WTC11 (cell line): ENCODE data around the gene SLPI. TPM values are rescaled to one million over a fixed set of nuclear protein-coding genes. Genes with fewer than 3 reads are reported as not detected.

ENCODE experiments used
- ATAC-seq: fragments of 200-7000 bp; cut with Tn5 transposase; 2 replicates; pipeline ENCODE4 v1.10.0; 2021; ENCODE audit warnings: mild to moderate bottlenecking, moderate library complexity
- CTCF ChIA-PET: fragments of 300-600 bp; sonication (Branson Sonifier 250); formaldehyde crosslinking; loops from one replicate; lab custom pipeline; 2021; ENCODE audit warnings: antibody characterized with exemption; lab: Charles Lee
- POLR2A ChIA-PET: fragments of 350-600 bp; sonication (Branson Sonifier 250); formaldehyde crosslinking; loops from one replicate; lab custom pipeline; 2021; ENCODE audit warnings: antibody characterized with exemption; lab: Charles Lee
- DNase-seq: peaks from one replicate; pipeline ENCODE4 v3.0.0; 2021; ENCODE audit warnings: low spot score
- H3K27ac Mint-ChIP-seq: 2 replicates; pipeline ENCODE4 v1.8.0; 2021; ENCODE audit warnings: mixed read lengths
- H3K27me3 Mint-ChIP-seq: 2 replicates; pipeline ENCODE4 v1.8.0; 2021; ENCODE audit warnings: low read depth, mild to moderate bottlenecking, moderate library complexity, mixed read lengths
- H3K36me3 Mint-ChIP-seq: 2 replicates; pipeline ENCODE4 v1.8.0; 2021; ENCODE audit warnings: mixed read lengths
- H3K4me1 Mint-ChIP-seq: 2 replicates; pipeline ENCODE4 v1.8.0; 2022; ENCODE audit warnings: mixed read lengths
- H3K4me3 Mint-ChIP-seq: 2 replicates; pipeline ENCODE4 v1.8.0; 2021; ENCODE audit warnings: mild to moderate bottlenecking, moderate library complexity, mixed read lengths
- H3K9me3 Mint-ChIP-seq: 2 replicates; pipeline ENCODE4 v1.8.0; 2021; ENCODE audit warnings: mixed read lengths
- EMX1 ChIP-seq: fragments of 250-450 bp; sonication (Bioruptor Pico); IDR thresholded peaks from 2 replicates; pipeline ENCODE4 v1.8.0; 2021; ENCODE audit warnings: mild to moderate bottlenecking
- ESRRA ChIP-seq: sonication (generic); formaldehyde crosslinking; IDR thresholded peaks from 2 replicates; pipeline ENCODE4 v1.8.1; 2022; ENCODE audit warnings: mild to moderate bottlenecking, missing genetic modification reagents, borderline replicate concordance
- FOXJ3 ChIP-seq: sonication (generic); formaldehyde crosslinking; IDR thresholded peaks from 2 replicates; pipeline ENCODE4 v1.9.0; 2021; ENCODE audit warnings: missing genetic modification reagents, mild to moderate bottlenecking, borderline replicate concordance
- GTF2I ChIP-seq: fragments of 250-450 bp; sonication (Bioruptor Pico); conservative IDR thresholded peaks from 2 replicates; pipeline ENCODE4 v1.4.0; 2021; ENCODE audit warnings: mild to moderate bottlenecking
- NFATC4 ChIP-seq: fragments of 250-450 bp; sonication (Bioruptor Pico); IDR thresholded peaks from 2 replicates; pipeline ENCODE4 v1.9.0; 2021; ENCODE audit warnings: mild to moderate bottlenecking
- NR2C2 ChIP-seq: sonication (generic); formaldehyde crosslinking; IDR thresholded peaks from 2 replicates; pipeline ENCODE4 v1.8.0; 2022; ENCODE audit warnings: mild to moderate bottlenecking, missing genetic modification reagents
- PRRX2 ChIP-seq: fragments of 250-450 bp; sonication (Bioruptor Pico); IDR thresholded peaks from 2 replicates; pipeline ENCODE4 v1.8.0; 2021; ENCODE audit warnings: mild to moderate bottlenecking
- RELA ChIP-seq: sonication (generic); formaldehyde crosslinking; IDR thresholded peaks from 2 replicates; pipeline ENCODE4 v1.8.1; 2022; ENCODE audit warnings: missing genetic modification reagents, mild to moderate bottlenecking, borderline replicate concordance
- RORB ChIP-seq: fragments of 250-450 bp; sonication (Bioruptor Pico); IDR thresholded peaks from 2 replicates; pipeline ENCODE4 v1.9.0; 2021; ENCODE audit warnings: mild to moderate bottlenecking
- TEAD1 ChIP-seq: sonication (generic); formaldehyde crosslinking; IDR thresholded peaks from 2 replicates; pipeline ENCODE4 v1.8.0; 2022; ENCODE audit warnings: mild to moderate bottlenecking, missing genetic modification reagents
- TEAD4 ChIP-seq: sonication (generic); formaldehyde crosslinking; IDR thresholded peaks from 2 replicates; pipeline ENCODE4 v1.8.0; 2022; ENCODE audit warnings: mild to moderate bottlenecking, missing genetic modification reagents
- ZNF416 ChIP-seq: fragments of 250-450 bp; sonication (Bioruptor Pico); IDR thresholded peaks from 2 replicates; pipeline ENCODE4 v1.9.0; 2021; ENCODE audit warnings: mild to moderate bottlenecking, inconsistent platforms
- total RNA-seq: library from RNA; stranded (reverse); gene quantifications from 3 replicates; pipeline ENCODE4 v1.2.3, GENCODE V29; 2021
- TF ChIP-seq, protein P1 (sequence below): sonication (generic); formaldehyde crosslinking; IDR thresholded peaks from 2 replicates; pipeline ENCODE4 v1.8.1; 2022; ENCODE audit warnings: mild to moderate bottlenecking, missing genetic modification reagents, moderate library complexity, borderline replicate concordance
- TF ChIP-seq, protein P2 (sequence below): fragments of 250-450 bp; sonication (Bioruptor Pico); IDR thresholded peaks from 2 replicates; pipeline ENCODE4 v1.9.0; 2021; ENCODE audit warnings: mild to moderate bottlenecking
- TF ChIP-seq, protein P3 (sequence below): fragments of 250-450 bp; sonication (Bioruptor Pico); IDR thresholded peaks from 2 replicates; pipeline ENCODE4 v1.8.0; 2021; ENCODE audit warnings: mild to moderate bottlenecking
- TF ChIP-seq, protein P4 (sequence below): fragments of 250-450 bp; sonication (Bioruptor Pico); IDR thresholded peaks from 2 replicates; pipeline ENCODE4 v1.9.0; 2021; ENCODE audit warnings: mild to moderate bottlenecking
- TF ChIP-seq, protein P5 (sequence below): fragments of 200-600 bp; IDR thresholded peaks from 2 replicates; pipeline ENCODE4 v1.8.0; 2022; ENCODE audit warnings: antibody characterized with exemption
- TF ChIP-seq, protein P6 (sequence below): fragments of 250-450 bp; sonication (Bioruptor Pico); IDR thresholded peaks from 2 replicates; pipeline ENCODE4 v1.9.0; 2021; ENCODE audit warnings: mild to moderate bottlenecking, borderline replicate concordance

The SLPI gene
- total RNA-seq, 1 experiment from 2014 or later: 0.74 TPM

DNA sequence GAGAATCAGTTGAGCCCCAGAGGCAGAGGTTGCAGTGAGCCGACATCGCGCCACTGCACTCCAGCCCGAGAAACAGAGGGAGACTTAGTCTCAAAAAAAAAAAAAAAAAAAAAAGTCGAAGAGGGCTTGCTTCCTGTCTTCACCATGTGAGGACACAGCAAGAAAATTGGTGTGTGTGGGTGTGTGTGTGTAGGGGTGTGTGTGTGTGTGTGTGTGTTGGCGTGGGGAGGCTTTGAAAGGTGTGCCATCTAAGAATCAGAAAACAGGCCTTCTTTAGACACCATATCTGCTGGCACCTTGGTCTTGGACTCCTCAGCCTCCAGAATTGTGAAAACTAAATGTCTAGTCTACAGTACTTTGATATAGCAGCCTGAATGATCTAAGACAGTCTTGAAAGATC, 45.4 kb upstream of the SLPI start (continued):
- TF ChIP-seq, protein P1, sequence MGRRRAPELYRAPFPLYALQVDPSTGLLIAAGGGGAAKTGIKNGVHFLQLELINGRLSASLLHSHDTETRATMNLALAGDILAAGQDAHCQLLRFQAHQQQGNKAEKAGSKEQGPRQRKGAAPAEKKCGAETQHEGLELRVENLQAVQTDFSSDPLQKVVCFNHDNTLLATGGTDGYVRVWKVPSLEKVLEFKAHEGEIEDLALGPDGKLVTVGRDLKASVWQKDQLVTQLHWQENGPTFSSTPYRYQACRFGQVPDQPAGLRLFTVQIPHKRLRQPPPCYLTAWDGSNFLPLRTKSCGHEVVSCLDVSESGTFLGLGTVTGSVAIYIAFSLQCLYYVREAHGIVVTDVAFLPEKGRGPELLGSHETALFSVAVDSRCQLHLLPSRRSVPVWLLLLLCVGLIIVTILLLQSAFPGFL (CRISPR knock-in tag): no peak
- TF ChIP-seq ZNF416 (CRISPR knock-in tag) (no peak), EMX1 (CRISPR knock-in tag) (no peak)
- TF ChIP-seq, protein P2, sequence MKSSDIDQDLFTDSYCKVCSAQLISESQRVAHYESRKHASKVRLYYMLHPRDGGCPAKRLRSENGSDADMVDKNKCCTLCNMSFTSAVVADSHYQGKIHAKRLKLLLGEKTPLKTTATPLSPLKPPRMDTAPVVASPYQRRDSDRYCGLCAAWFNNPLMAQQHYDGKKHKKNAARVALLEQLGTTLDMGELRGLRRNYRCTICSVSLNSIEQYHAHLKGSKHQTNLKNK (CRISPR knock-in tag): no peak

DNA sequence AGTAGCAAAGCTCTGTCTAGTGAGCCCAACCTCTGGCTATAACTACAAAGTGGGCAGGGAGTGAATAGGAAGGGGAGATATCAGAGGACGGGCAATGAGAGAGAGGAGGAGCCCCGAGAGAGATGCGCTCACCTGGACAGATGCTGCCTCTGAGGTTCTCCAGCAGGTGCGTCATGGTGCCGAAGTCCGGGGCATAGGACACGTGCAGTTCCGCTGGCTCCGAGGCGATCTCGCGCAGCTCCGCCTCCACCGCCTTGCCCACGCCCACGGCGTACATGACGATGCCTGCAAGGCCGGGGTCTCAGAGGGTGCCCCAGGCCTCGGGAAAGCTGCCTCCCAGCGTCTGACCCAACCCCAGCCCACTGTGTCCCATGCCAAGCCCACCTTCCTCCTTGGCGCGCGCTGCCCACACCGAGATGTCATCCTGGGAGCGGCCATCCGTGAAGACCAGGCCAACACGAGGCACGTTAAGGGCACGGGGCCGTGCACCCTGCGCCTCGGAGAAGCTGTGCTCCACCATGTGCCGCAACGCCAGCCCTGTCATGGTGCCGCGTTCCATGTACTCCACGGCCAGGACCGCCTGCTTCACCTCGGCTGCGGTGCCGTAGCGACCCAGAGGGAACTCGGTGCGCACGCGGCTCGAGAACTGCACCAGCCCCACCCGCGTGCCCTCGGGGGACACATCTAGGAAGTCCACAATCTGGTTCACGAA, 43.6 kb upstream of the SLPI start:
- ATAC-seq: no peak
- H3K4me1 Mint-ChIP-seq: 0 out of 2 replicates have a peak, but pooled peaks cover 3% of the 10 kb centered on the region
- peaks cover 30% of the 10 kb centered on the region for H3K27me3 Mint-ChIP-seq
- POLR2A ChIA-PET: no interaction called here
- no peak for TF ChIP-seq RELA
- no peak for TF ChIP-seq NFATC4 (CRISPR knock-in tag)
- TF ChIP-seq TEAD4 (CRISPR knock-in tag): no peak
- TF ChIP-seq NR2C2: no peak
- peaks cover 13% of the 10 kb centered on the region for H3K9me3 Mint-ChIP-seq
- no peak overlapping the region for H3K27ac Mint-ChIP-seq
- no peak for DNase-seq
- CTCF ChIA-PET: interaction anchor here (1.3 to 2.0 kb wide), 2 partner anchors 14 to 68 kb away, joined by 3 to 4 read pairs; no protein-coding TSS in a partner anchor
- no peak overlapping the region for H3K4me3 Mint-ChIP-seq
- H3K36me3 Mint-ChIP-seq: peaks cover 15% of the 10 kb centered on the region

DNA sequence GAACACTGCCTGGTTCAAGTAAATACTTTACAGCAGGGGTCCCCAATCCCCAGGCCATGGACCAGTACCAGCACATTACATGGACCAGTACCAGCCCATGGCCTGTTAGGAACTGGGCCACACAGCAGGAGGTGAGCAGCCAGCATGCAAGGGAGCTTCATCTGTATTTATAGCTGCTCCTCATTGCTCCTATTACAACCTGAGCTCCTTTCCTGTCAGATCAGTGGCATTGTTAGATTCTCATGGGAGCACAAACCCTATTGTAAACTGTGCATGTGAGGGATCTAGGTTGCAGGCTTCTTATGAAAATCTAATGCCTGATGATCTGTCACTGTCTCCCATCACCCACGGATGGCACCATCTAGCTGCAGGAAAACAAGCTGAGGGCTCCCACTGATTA, 40.3 kb upstream of the SLPI start:
- TF ChIP-seq ESRRA (CRISPR knock-in tag): no peak
- TF ChIP-seq, all 79 proteins: peak for 0
- CTCF ChIA-PET: interaction anchor here (0.9 to 6.1 kb wide), 31 partner anchors 8 to 409 kb away, joined by 3 to 154 read pairs (median 14); partner anchors contain the start of genes KCNS1, MATN4, RBPJL and SDC4
- Mint-ChIP-seq H3K4me3 (no peak overlapping the region), H3K27me3 (peaks cover 56% of the 10 kb centered on the region), H3K27ac (no peak overlapping the region), H3K9me3 (peaks cover 13% of the 10 kb centered on the region), H3K4me1 (peaks cover 7% of the 10 kb centered on the region; the same call in 1 of the 2 replicates), H3K36me3 (peaks cover 15% of the 10 kb centered on the region)
- ATAC-seq (no peak), DNase-seq (no peak)
- POLR2A ChIA-PET: interaction anchor here (1.4 to 1.6 kb wide), 2 partner anchors 48 to 68 kb away, joined by 4 to 6 read pairs; partner anchors contain the start of gene SYS1

DNA sequence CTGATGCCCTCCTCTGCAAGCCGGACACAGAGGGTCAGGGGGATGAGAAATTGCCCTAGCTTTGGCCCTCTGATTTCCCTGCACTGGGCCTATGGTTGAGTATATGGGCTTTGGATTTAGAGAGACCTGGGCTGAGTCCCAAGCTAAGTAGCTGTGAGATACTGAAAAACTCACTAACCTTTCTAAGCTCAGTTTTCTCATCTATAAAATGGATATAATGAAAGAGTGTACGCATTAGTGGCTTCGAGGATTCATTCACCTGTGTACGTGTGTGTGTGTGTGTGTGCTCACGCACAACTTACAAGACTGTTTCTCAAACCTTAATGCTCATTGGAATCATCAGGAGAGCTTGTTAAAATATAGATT, 39.6 kb upstream of the SLPI start:
- ATAC-seq: no peak
- ChIA-PET POLR2A (interaction anchor here (0.6 to 1.6 kb wide), 4 partner anchors 18 to 157 kb away, joined by 4 to 6 read pairs (median 4); partner anchors contain the start of gene SYS1), CTCF (interaction anchor here (0.6 to 6.1 kb wide), 79 partner anchors 9 to 1233 kb away, joined by 3 to 154 read pairs (median 5); partner anchors contain the start of genes KCNS1, MATN4, PIGT and RBPJL)
- Mint-ChIP-seq H3K27ac (no peak overlapping the region), H3K4me1 (peaks cover 7% of the 10 kb centered on the region; the same call in 1 of the 2 replicates), H3K36me3 (peaks cover 15% of the 10 kb centered on the region), H3K27me3 (peaks cover 61% of the 10 kb centered on the region), H3K9me3 (peaks cover 13% of the 10 kb centered on the region), H3K4me3 (peak overlapping the region; percentile 52; the same call in 1 of the 2 replicates)
- DNase-seq: no peak
- TF ChIP-seq, protein P3, sequence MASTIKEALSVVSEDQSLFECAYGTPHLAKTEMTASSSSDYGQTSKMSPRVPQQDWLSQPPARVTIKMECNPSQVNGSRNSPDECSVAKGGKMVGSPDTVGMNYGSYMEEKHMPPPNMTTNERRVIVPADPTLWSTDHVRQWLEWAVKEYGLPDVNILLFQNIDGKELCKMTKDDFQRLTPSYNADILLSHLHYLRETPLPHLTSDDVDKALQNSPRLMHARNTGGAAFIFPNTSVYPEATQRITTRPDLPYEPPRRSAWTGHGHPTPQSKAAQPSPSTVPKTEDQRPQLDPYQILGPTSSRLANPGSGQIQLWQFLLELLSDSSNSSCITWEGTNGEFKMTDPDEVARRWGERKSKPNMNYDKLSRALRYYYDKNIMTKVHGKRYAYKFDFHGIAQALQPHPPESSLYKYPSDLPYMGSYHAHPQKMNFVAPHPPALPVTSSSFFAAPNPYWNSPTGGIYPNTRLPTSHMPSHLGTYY (CRISPR knock-in tag): no peak
- TF ChIP-seq PRRX2 (CRISPR knock-in tag) (no peak), FOXJ3 (CRISPR knock-in tag) (no peak), RORB (CRISPR knock-in tag) (no peak), TEAD4 (CRISPR knock-in tag) (no peak), GTF2I (CRISPR knock-in tag) (no peak), TEAD1 (CRISPR knock-in tag) (no peak)
- TF ChIP-seq, protein P4, sequence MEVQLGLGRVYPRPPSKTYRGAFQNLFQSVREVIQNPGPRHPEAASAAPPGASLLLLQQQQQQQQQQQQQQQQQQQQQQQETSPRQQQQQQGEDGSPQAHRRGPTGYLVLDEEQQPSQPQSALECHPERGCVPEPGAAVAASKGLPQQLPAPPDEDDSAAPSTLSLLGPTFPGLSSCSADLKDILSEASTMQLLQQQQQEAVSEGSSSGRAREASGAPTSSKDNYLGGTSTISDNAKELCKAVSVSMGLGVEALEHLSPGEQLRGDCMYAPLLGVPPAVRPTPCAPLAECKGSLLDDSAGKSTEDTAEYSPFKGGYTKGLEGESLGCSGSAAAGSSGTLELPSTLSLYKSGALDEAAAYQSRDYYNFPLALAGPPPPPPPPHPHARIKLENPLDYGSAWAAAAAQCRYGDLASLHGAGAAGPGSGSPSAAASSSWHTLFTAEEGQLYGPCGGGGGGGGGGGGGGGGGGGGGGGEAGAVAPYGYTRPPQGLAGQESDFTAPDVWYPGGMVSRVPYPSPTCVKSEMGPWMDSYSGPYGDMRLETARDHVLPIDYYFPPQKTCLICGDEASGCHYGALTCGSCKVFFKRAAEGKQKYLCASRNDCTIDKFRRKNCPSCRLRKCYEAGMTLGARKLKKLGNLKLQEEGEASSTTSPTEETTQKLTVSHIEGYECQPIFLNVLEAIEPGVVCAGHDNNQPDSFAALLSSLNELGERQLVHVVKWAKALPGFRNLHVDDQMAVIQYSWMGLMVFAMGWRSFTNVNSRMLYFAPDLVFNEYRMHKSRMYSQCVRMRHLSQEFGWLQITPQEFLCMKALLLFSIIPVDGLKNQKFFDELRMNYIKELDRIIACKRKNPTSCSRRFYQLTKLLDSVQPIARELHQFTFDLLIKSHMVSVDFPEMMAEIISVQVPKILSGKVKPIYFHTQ (CRISPR knock-in tag): no peak
- TF ChIP-seq, protein P5, sequence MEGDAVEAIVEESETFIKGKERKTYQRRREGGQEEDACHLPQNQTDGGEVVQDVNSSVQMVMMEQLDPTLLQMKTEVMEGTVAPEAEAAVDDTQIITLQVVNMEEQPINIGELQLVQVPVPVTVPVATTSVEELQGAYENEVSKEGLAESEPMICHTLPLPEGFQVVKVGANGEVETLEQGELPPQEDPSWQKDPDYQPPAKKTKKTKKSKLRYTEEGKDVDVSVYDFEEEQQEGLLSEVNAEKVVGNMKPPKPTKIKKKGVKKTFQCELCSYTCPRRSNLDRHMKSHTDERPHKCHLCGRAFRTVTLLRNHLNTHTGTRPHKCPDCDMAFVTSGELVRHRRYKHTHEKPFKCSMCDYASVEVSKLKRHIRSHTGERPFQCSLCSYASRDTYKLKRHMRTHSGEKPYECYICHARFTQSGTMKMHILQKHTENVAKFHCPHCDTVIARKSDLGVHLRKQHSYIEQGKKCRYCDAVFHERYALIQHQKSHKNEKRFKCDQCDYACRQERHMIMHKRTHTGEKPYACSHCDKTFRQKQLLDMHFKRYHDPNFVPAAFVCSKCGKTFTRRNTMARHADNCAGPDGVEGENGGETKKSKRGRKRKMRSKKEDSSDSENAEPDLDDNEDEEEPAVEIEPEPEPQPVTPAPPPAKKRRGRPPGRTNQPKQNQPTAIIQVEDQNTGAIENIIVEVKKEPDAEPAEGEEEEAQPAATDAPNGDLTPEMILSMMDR: no peak
- TF ChIP-seq, protein P6, sequence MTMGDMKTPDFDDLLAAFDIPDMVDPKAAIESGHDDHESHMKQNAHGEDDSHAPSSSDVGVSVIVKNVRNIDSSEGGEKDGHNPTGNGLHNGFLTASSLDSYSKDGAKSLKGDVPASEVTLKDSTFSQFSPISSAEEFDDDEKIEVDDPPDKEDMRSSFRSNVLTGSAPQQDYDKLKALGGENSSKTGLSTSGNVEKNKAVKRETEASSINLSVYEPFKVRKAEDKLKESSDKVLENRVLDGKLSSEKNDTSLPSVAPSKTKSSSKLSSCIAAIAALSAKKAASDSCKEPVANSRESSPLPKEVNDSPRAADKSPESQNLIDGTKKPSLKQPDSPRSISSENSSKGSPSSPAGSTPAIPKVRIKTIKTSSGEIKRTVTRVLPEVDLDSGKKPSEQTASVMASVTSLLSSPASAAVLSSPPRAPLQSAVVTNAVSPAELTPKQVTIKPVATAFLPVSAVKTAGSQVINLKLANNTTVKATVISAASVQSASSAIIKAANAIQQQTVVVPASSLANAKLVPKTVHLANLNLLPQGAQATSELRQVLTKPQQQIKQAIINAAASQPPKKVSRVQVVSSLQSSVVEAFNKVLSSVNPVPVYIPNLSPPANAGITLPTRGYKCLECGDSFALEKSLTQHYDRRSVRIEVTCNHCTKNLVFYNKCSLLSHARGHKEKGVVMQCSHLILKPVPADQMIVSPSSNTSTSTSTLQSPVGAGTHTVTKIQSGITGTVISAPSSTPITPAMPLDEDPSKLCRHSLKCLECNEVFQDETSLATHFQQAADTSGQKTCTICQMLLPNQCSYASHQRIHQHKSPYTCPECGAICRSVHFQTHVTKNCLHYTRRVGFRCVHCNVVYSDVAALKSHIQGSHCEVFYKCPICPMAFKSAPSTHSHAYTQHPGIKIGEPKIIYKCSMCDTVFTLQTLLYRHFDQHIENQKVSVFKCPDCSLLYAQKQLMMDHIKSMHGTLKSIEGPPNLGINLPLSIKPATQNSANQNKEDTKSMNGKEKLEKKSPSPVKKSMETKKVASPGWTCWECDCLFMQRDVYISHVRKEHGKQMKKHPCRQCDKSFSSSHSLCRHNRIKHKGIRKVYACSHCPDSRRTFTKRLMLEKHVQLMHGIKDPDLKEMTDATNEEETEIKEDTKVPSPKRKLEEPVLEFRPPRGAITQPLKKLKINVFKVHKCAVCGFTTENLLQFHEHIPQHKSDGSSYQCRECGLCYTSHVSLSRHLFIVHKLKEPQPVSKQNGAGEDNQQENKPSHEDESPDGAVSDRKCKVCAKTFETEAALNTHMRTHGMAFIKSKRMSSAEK (CRISPR knock-in tag): no peak
